Activated CD4-positive, alpha-beta T cell treated with anti-CD3 and anti-CD28 coated beads, Interleukin-2, amount 50 U/mL, for 4 hours (primary cell): Measurements from ENCODE around the gene NHSL1.
"Not testable (repeated sequence)": the region's sequence is repeated elsewhere in the genome, so short reads cannot be mapped to it uniquely, and the experiment has no call there.

Source experiments
- DNase-seq, 2 experiments: peaks; one replicate each; pipeline ENCODE4 v3.0.0-alpha.2; 2020

NHSL1 gene

DNA sequence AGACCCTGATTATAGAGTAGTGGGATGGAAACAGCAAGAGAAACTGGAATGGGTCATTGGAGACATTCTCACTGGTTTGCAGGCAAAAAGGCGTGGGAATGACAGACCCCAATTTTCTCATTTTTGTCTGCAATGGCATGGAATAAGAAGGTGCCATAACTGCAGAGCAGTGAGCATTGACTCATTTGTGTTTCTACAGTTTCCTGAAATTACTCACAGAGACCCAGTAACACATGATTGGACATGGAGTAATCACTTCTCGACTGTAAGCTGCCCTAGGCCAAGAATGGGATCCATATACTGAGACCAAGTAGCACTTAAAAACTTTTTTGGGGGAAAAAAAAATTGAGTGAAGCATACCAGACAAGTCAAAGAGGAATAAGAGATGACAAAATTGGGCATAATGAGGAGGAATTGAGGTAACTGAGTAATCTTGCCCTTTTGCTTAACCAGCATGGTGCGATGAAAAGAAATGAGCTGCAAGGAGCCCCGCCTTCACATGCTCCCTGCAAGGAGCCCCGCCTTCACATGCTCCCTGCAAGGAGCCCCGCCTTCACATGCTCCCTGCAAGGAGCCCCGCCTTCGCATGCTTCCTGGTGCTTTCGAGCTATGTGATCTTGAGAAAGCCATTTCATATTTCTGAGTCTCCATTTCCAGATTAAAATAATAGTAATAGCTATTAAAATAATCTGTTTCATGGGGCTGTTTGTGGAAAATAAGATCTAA, 44.1 kb downstream of the NHSL1 start:
- peak; percentile 59 for DNase-seq

DNA sequence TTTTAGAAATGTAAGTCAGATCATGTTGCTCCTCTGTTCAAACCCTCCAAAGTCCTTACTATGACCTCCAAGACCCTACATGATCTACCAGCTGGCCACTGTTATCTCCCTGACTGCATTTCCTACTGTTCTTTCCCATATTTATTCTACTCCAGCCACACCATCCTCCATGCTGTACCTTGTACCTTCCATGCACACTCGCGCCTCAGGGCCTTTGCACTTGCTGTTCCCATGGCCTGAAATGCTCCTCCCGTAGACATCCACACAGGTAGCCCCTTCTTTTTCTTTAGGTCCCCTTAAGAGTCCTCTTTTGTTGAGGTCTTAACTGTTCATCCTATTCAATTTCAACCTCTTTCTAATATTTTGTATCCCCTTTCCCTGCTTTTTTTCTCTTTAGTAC, 48.3 kb downstream of the NHSL1 start:
- no peak for DNase-seq

DNA sequence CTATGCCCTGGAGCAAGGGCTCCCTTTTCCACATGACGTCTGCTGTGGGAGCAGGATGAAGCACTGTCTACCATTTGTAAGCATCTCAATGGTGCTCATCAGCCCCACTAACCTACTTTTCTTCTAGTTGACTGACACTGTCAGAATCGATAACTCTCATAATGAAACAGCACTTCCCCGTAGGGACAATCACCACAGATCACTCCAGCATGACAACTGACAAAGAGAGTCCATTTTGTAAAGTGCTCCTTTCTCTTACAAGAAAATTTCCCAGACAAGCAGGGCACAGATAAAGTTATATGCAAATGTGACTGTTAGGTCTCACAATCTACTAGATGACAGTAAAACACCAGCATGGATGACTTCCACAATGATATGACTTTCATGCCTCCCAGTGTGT, 48.8 kb downstream of the NHSL1 start:
- no peak for DNase-seq

DNA sequence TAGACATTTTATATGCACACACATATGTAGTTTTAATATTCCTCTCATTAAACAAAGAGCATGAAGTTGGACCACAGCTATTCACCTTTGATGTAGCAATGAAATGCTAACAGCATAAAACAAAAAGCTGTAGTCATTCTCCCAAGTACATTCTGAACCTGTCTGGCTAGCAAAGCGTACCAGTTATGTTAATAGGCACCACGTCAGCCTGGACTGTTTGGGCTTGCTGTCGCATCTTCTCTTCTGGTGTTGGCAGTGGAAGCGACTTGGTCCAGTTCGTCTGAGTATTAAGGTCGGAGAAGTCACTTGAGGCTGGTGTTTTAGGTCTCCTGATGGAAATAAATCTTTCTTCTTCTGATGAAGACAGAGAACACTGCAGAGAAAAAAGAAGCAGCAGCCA, 52.5 kb downstream of the NHSL1 start:
- no peak for DNase-seq

DNA sequence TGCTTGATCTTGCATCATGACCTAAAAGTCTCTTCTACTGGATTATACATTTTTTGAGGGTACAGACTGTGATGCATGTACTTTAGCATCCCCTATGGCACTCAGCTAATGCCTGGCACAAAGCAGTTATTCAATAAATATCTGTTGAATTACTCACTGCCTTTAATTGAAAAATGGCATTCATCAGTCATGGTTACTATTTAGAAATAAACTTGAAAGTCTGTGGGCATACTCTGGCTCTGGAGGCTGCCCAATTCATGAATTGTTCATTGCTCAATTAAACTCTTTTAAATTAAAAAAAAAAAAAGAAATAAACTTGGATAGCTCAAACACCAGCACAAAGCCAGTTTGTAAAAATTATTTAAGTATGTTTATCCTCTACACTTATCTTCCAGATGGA, 55.3 kb downstream of the NHSL1 start:
- DNase-seq, result no peak

DNA sequence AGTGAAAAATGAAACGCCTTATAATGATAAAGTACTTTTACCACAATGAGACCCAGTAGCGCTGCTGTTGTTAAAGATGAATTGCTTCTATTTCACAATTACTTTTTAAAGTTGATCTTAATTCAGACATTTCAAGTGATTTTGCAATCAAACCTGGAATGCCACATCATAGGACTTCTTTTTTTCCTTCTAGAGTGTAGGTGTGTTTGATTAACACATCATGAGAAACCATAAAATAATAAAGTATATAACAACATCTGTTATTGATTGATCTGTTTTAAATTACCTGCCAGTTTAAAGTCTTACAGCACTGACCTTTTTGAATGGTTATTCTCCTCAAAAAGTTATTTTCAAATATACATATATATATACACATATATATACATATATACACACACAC, 56.6 kb downstream of the NHSL1 start:
- DNase-seq, result no peak

DNA sequence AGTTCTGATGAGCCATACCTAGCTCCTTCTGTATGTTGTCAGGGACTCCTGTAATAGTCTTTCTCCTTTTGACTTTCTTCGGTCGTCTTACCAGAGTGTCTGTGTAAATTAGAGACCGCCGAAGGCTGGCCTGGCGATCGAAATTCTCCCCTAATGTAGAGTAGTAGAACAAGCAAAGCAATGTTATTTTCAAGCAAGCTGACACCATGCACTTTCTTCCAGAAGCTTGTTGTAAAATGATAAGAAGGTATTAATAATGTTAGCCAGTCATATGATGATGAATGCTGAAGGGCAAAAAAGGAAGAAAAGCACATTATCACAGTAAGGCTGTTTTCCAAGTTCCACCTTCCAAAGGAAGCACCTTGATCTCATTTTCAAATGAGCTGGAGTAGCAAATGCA, 57.3 kb downstream of the NHSL1 start:
- no peak for DNase-seq

DNA sequence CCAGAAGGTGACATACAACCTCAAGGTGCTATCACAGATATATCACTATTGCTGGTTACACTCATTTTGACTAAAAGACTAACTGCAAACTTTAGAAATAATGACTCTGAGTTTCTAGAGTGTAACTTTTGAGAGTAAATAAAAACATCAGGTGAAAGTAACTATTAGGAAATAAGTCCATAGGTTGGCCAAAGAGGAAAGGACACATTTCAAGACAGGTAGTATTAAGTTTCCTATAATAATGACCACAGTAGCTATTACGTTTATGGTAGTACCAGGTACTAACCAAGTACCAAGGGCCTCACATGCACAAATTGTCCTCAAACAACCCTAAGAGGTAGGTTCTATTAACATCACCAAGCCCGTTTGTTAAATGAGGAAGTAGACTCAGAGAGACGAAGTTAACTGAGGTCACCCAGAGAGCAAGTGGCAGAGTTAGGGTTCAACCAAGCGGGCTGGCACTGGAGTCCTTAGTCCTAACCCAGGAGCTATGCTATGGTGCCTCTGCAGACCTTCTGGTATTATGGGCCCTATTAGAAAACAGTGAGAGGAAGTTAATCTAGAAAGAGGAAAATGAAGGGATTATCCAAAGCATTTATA, 58.4 kb downstream of the NHSL1 start:
- DNase-seq, result no peak

DNA sequence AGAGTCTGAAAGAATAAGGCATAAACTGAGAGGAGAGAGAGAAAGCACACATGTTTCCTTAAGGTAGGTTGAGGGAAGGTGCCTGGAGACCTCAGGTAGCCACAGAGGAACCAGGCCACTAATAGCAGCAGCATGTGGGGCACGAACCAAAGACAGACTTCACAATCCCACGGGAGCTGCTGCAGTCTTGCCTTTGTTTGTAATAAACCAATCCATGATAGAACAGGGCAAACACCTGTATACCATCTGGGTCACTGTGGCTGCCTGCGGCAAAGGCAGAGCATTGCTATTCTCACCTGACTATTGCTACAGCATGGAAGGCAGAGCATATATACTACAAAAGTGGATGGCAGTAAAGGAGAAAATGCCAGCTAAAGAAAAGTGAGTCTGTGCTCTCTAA, 59.0 kb downstream of the NHSL1 start:
- no peak for DNase-seq

DNA sequence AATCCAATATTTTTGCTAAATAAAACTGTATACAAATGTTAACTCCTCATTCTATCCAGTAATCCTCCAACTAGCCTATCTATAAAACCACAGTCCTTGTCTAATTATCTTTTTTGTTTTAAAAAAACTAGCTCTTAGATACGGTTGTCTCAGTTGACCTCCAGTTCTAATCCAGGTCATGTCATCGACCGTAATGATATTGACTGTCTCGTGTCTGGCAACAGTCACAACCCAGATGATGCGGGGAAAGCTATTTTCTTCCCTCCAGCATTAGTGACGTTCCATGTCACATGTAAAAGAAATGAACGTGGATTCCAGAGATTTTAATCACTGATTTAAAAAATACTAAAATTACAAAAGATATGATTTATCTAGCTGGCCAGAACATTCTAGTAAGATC, 59.7 kb downstream of the NHSL1 start:
- no peak for DNase-seq

DNA sequence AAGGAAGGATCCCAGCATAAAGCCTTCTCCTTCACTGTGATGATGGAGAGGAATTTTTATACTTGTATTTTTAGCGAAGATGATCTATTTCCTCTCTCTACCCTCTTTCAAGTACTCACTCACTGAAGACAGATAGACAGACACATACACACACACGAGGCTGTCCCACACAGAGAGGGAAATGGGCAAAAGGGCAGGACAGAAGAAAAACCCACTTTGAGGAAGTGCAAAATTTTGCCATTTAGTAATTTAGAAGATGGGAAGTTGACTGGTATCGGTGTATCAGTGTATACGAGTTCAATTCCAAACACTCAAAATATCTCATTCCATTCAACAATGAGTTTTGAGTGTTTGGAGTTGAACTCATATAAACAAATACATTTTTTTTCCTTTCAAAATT, 64.4 kb downstream of the NHSL1 start:
- DNase-seq, result no peak

DNA sequence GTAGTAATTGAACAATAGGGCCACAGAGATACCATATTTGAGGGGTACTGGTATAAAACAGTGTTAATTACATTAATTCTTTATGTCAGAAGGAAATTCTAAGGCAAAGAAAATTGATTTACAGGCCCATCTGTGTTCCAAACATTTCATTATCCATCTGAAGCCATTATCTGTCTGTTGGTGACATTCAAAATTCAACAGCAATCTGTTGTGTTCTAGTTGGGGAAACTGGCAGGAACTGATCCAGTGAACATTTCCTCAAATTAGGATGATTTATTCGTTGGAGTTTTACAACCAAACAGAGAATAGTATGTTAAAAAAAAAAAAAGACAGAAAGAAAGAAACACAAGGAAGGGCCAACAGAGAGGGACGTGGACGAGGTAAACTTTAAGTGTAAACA, 65.2 kb downstream of the NHSL1 start:
- DNase-seq, result no peak

DNA sequence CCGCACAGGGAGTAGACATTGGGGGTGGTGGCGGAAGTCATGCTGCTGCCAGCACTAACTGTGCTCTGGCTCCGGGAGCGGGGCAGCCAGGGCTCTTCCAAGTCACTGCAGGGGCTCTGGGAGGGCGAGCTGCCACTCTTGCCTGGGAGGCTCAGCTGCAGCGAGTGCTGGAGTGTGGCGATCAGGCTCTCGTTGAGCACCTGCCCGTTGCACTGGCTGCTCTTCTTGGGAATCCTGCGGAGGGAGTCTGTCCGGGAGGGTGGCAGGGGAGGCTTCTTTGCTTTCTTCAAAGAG, 67.3 kb downstream of the NHSL1 start:
- DNase-seq, result no peak

DNA sequence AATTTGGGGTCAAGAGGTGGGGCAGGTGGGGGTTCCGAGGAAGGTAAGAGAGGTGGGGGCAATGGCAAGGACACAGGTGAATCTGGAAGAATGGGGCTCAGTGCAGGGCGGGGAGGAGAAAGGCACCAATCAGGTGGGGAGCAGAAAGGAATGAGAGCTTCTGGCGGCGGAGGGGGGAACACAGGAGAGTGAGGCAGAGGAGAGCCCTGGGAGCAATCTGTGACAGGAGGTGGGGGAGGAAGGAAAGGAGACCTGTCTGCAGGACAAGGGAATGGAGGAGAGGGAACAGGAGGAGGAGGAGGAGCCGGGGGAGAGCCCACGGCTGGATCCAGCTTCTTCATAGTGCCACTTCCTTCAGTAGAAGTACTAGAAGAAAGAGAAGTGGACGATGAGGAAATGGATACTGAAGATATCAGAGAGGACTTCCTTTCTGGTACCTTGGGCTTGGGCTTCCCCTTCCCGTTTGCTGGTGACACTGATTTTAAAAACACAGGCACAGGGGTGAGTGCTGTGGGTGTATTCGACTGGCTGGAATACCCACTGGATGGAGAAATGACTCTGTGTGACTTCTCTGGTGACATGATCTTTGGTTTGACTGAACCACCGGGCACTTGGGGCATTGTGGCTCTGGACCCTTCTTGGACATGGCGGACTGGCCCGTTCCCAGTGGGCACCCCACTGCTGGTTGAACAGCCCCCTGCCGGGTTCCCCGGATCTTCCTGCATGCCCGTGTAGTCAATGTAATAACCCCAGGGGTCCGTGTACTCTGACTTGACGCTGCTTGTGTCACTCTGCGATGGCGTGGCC, 67.8 kb downstream of the NHSL1 start:
- no peak for DNase-seq

DNA sequence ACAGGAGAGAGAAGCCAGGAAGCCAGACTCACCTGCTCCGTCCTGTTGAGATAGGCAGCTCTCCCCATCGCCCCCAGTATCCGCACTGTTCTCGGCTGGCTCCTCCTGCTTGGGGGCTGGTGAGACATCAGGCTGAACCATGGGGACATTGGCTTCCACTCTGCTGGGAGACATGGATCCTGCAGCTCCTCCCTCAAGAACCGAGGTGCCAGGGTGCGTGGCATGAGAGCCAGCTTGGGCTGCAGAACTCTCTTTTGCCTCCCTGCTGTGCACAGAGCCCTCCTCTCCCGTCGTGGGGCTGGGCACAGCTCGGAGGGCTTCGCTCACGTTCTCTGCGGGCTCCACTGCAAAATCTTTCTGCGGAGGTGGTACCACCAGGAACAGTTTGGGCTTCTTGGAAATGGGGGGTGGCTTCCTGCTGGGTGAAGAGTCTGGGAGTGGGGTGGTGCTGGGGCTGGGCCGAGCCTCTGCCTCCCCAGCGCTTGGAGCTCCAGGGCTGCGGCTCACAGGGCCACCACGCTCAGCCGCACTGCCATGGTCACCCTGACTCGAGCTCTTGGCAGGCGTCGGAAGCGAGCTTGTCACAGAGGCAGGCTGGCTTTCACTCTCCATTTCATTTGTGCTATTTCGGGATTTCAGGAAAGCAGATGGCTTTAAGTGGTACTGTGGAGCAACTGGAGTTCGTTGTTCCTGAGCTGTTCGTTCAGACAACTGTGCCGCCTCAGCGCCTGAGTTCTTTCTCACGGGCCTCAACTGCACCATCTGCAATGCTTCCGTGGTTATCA, 68.7 kb downstream of the NHSL1 start:
- no peak for DNase-seq

DNA sequence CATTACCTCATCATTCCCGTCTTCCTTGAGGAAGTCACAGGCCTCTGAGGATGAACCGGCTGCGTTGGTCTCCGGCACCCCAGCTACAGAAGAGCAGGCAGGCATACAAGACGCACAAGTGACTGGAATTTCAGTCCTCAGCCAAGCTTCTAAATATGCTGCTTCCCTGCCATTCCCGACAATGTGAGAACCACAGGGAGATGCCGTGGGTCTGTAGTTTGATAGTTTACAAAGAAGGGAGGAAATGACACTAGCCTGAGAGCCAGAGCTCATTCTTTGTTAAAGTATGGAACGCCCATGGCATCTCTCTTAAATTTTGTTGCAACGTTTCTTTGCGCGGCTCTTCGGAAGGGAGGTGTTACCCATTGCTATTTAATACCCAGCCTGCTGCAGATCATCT, 69.5 kb downstream of the NHSL1 start:
- no peak for DNase-seq

DNA sequence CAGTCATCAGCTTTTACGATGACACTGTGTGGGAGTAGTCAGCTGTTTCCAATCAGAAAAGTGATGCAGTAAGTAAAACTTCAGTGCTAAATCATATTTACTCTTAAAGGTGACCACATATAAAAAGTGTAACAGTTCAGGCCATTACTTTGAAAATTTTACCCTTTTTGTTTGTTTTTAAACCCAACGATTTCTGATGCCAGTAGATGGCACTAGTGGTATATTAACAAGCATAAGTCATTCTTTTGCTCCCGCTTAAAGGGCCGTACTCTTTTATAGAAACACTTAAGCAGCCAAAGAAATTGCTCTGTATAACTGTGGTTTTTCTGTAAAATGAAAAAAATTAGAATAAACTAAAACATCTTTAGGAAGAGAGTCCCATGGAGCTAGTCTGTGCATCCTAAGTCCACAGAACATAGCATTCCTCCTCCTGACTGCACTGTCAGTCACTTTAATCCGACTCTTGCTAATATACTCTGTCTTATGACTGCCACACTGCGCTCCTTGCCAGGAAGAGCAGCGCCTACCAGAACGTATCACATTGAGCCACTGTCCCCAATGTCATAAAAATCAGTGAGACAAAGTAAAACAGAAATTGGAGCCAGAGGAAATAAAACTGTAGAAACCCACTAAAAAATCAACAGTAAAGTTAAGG, 70.2 kb downstream of the NHSL1 start:
- no peak for DNase-seq

DNA sequence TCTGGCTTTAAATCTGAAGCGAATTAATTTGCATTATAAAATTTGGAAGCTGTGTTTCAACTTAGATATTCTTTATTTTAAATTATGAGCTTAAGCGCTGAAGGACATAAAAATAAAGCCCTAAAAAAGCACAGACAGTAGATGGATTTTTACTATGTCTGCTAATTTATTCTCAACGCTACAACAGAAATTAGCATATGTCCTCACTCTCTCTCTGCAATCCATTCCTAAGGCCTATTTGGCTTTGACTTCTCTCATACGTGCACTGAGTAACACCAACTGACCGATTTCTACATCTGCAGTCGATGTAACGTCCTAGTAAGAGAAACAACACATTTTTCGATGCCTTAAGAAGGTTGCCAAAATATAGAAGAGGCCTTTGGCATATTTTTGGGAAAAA, 71.6 kb downstream of the NHSL1 start:
- DNase-seq, result no peak

DNA sequence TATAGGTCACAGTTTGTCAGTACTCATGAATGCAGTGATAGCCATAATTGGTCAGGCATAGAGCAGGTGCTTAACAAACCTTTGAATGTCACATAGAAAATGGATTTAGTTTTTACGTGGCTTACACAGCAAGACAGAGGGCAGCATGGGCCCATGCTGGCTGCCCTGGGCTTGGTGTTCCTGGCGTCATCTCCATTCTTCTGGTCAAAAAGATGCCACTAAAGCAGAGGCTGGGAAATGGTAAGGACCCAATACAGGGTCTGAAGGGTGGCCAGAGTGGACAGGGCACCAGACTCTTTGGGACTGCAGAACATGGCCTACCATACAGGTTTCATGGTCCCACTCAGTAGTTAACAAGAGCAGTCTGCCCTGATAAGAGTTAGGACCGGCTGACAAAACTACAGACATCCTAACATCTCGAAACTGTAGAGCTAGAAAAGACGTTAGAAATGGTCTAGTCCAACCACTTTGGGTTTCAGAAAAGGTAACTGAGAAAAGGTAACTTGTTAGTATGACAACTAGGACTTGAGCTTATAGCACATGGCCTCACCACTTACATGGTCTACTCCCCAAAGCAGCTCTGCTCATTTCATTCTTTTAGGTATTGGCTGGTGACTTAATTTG, 72.7 kb downstream of the NHSL1 start:
- no peak for DNase-seq

DNA sequence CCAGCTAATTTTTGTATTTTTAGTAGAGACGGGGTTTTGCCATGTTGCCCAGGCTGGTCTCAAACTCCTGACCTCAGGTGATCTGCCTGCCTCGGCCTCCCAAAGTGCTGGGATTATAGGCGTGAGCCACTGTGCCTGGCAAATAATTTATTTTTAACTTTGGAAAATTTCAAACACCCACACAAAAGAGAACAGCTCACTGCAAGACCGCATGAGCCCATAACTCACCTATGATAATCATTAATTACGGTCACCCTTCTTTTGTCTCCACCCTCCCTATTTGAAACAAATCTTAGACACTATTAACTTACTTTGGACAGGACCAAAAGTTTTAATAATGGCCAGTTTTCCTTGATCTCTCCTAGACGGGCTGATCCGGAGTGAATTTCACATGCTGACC, 74.0 kb downstream of the NHSL1 start:
- not testable (repeated sequence) for DNase-seq

DNA sequence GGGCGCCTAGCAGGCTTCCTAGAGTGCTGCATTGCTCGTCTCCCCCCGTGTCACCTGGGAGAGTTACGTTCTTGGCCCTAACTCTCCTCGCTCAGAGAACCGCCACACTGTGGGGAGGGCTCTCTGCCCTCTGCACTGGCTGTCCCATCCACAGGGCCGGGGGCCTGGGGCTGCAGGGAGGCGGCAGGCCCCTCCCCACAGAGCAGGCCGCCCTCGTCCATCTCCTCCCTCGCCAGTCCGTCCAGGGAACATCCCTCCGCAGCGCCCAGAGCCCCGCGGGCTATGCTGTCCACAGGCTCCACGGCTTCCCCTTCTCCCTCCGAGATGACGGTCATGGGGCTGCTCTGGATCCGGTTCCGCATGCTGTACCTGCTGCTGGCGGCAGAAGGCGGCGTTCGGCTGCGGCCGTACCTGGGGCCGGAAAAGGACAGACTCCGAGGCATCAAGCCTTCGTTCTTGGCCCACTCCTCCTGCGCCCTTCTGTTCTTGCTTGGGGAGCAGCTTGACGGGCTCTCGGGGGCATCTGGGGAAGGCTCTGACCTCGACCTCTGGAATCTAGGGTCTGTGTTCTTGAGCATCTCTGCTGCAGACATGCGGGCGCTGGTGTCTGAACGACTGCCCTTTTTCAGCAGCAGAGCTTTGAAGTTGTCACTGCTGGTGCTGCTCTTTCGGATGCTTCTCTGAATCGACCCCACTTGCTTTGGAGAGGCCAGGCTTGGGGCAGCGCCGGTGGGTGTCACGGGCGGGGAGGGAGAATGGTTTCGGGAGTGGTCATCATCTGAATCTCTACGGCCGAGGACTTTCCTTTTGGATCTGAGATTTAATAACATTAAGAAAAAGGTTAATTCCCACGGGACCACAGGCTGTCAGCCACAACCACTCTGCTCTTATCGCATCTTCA, 75.0 kb downstream of the NHSL1 start:
- DNase-seq, result no peak

DNA sequence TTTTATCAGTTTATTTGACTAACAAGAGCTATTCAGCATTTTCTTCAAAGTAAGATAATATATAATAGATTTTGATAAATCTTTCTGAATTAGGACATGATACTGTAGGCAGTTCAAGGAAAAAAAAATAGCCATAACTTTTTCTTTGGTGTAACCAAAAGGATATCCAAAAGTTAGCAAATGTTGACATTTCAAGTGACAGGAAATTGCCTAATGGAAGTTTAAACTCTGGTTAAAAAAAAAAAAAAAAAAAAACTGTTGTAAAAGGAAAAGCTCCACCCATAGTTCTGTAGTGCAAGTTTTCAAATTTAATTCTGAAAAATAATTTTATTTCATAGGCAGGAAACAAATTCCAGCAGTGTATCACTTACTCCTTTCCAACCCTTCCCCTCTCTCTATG, 76.4 kb downstream of the NHSL1 start:
- no peak for DNase-seq
